AG04450 (cell line): Measurements from ENCODE around the gene KIAA1549. TPM values are rescaled to one million over a fixed set of nuclear protein-coding genes. Genes with fewer than 3 reads are reported as not detected.

ENCODE experiments used
- CTCF ChIA-PET: fragments of 300-600, 350-600 bp; formaldehyde crosslinking; extraction: SDS; loops from one replicate; lab custom pipeline; 2022; ENCODE audit warnings: antibody characterized with exemption, inconsistent platforms; lab: Charles Lee
- POLR2A ChIA-PET: fragments of 350-600 bp; formaldehyde crosslinking; extraction: SDS; loops from one replicate; lab custom pipeline; 2021; ENCODE audit warnings: antibody characterized with exemption, inconsistent platforms; lab: Yijun Ruan, JAX
- DNase-seq: peaks from one replicate; pipeline ENCODE4 v3.0.0-alpha.2; 2011; ENCODE audit warnings: low read depth, low spot score
- H3K27ac ChIP-seq: one replicate; pipeline ENCODE4 v1.5.1; 2012; ENCODE audit warnings: low read depth, low read length, control low read depth
- H3K27me3 ChIP-seq: one replicate; pipeline ENCODE4 v1.6.0; 2012; ENCODE audit warnings: low read length; ENCODE audit not compliant: control insufficient read depth, insufficient read depth
- H3K4me3 ChIP-seq: 2 replicates; pipeline ENCODE4 v1.5.1; 2011; ENCODE audit warnings: mild to moderate bottlenecking, low read depth, low read length, control low read depth
- H3K9me3 ChIP-seq: 2 replicates; pipeline ENCODE4 v1.5.1; 2012; ENCODE audit warnings: low read length; ENCODE audit not compliant: control insufficient read depth, insufficient read depth
- polyA plus RNA-seq: library from polyadenylated mRNA; depleted of rRNA; stranded (reverse); fragments of >200 nt; gene quantifications from 2 replicates; pipeline ENCODE4 v1.2.3, GENCODE V29; 2011
- TF ChIP-seq, protein P1 (sequence below): IDR thresholded peaks from 2 replicates; pipeline ENCODE4 v1.5.1; 2011; ENCODE audit warnings: low read depth, low read length, control low read depth, inconsistent platforms

Gene KIAA1549
- polyA plus RNA-seq, 1 experiment: 2.9 TPM

DNA sequence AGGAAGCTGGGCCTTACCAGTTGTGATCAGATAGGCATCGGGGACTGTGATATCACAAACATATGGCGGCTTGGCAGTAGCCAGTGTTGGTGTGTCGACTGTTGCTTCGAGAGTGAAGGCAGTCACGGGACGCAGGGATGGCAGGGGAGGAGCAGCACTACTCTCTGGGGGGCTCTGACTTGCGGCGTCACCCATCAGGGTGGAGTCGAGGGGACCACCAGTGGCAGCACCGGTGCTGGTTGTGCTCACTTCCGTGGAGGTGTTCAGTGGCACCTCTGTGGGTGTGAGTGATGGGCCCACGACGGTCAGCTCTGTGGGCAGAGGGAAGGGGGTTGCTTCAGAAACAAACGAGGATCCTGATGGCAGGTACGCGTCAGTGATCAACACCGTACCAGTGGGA, 64.5 kb downstream of the KIAA1549 start:
- Histone ChIP-seq H3K27ac (no peak overlapping the region), H3K9me3 (peaks cover 2% of the 10 kb centered on the region; the same call in 1 of the 2 replicates), H3K27me3 (no peaks in the 10 kb centered on the region), H3K4me3 (no peak overlapping the region)
- no peak for DNase-seq
- ChIA-PET POLR2A (no interaction called here), CTCF (interaction anchor here (1.7 kb wide), 1 partner anchor 30 kb away, joined by 5 read pairs; no protein-coding TSS in a partner anchor)
- TF ChIP-seq, protein P1, sequence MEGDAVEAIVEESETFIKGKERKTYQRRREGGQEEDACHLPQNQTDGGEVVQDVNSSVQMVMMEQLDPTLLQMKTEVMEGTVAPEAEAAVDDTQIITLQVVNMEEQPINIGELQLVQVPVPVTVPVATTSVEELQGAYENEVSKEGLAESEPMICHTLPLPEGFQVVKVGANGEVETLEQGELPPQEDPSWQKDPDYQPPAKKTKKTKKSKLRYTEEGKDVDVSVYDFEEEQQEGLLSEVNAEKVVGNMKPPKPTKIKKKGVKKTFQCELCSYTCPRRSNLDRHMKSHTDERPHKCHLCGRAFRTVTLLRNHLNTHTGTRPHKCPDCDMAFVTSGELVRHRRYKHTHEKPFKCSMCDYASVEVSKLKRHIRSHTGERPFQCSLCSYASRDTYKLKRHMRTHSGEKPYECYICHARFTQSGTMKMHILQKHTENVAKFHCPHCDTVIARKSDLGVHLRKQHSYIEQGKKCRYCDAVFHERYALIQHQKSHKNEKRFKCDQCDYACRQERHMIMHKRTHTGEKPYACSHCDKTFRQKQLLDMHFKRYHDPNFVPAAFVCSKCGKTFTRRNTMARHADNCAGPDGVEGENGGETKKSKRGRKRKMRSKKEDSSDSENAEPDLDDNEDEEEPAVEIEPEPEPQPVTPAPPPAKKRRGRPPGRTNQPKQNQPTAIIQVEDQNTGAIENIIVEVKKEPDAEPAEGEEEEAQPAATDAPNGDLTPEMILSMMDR: no peak

DNA sequence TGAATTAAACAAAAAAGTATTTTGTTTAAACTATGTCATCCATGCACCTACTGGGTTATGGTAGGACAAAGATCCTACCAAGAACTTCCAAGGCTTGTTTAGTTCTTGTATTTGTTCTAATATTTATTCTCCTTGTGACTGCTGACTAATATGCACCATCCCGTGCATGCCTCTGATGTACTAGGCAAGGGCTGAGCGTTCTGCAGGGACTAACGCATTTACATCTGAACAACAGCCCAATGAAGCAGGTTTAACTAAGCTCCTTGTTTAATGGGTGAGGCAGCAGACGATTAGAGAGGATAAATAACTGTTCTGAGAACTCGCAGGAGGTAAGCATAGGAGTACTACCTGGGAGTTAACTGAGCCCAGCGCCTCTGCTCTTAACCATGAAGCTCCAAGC, 64.9 kb downstream of the KIAA1549 start:
- DNase-seq: no peak
- H3K27ac ChIP-seq: no peak overlapping the region
- CTCF ChIA-PET: interaction anchor here (1.7 kb wide), 1 partner anchor 30 kb away, joined by 5 read pairs; no protein-coding TSS in a partner anchor
- TF ChIP-seq, protein P1: no peak
- no peaks in the 10 kb centered on the region for H3K27me3 ChIP-seq
- H3K4me3 ChIP-seq: no peak overlapping the region
- peaks cover 2% of the 10 kb centered on the region; the same call in 1 of the 2 replicates for H3K9me3 ChIP-seq
- POLR2A ChIA-PET: no interaction called here

DNA sequence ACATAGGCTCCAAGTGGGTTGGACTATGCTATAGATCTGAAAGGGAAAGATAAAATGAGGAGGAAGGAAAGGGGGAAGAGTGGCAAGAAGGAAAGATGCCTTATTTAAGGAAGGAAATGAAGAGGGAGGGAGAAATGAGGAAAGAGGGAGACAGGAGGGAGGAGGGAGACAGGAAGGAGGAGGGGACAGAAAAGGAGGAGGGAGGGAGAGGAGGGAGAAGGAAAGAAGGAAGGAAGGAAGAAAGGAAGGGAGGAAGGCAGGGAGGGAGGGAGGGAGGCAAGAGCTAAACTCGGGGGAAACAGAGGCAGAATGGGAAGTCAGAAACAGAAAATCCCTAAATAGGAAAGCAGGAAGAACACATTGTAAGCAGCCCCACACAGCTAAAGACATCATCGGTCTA, 67.4 kb downstream of the KIAA1549 start:
- TF ChIP-seq, protein P1: no peak
- H3K4me3 ChIP-seq: no peak overlapping the region
- no peaks in the 10 kb centered on the region for H3K27me3 ChIP-seq
- ChIA-PET POLR2A (no interaction called here), CTCF (no interaction called here)
- no peak for DNase-seq
- no peak overlapping the region for H3K27ac ChIP-seq
- H3K9me3 ChIP-seq: peaks cover 2% of the 10 kb centered on the region; the same call in 1 of the 2 replicates

DNA sequence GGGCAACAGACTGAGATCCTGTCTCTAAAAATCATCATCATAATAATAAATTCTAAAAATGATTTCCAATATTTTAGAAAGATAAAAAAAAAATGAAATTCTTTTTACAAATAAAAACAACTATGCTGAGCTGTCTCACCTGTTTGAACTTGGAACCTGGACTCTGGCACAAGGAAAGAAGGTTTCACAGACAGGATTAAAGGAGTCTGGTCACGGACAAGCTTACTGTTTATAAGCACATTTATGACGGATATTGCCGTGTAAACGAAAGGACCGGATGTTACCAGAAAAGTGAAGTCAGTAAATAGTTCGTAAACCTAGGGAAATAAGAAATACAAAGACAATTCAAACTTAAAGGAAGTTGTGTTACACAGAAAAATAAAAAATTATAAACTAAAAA, 70.2 kb downstream of the KIAA1549 start:
- POLR2A ChIA-PET: no interaction called here
- no peak overlapping the region for H3K27ac ChIP-seq
- no peak overlapping the region for H3K4me3 ChIP-seq
- no peak for DNase-seq
- CTCF ChIA-PET: no interaction called here
- TF ChIP-seq, protein P1: no peak
- H3K9me3 ChIP-seq: no peaks in the 10 kb centered on the region; the same call in 1 of the 2 replicates
- H3K27me3 ChIP-seq: no peaks in the 10 kb centered on the region

DNA sequence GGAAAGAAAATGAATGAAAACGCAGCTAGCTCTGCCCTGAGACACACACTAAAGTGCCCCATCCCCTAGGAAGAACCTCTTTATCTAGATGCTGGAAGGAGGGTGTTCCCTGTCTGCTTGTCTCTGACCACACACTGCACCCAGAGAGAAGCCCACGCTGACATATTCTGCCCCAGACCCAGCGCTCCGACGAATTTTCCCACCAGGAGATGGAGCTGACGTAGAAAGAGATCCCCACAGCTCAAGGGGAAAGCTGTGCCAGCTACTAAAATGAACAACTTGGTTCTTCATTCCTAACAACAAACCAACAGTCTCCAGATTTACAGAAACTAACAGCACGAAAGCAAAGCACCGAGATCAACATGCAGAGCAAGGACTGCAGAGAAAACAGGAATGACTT, 73.3 kb downstream of the KIAA1549 start:
- ChIA-PET POLR2A (no interaction called here), CTCF (interaction anchor here (0.8 to 2.4 kb wide), 2 partner anchors 20 to 22 kb away, joined by 4 to 6 read pairs; no protein-coding TSS in a partner anchor)
- Histone ChIP-seq H3K4me3 (no peak overlapping the region), H3K27me3 (no peaks in the 10 kb centered on the region), H3K9me3 (no peaks in the 10 kb centered on the region; the same call in 1 of the 2 replicates), H3K27ac (no peak overlapping the region)
- TF ChIP-seq, protein P1: no peak
- DNase-seq: no peak
